Measurements from ENCODE around the gene SORCS2. TPM values are rescaled to one million over a fixed set of nuclear protein-coding genes. Genes with fewer than 3 reads are reported as not detected.
A peak's percentile ranks its signal among the peaks of the same experiment; 100 is the strongest.

SORCS2 gene
- total RNA-seq, 1 donor from 2014 or later: 2.8 TPM

DNA sequence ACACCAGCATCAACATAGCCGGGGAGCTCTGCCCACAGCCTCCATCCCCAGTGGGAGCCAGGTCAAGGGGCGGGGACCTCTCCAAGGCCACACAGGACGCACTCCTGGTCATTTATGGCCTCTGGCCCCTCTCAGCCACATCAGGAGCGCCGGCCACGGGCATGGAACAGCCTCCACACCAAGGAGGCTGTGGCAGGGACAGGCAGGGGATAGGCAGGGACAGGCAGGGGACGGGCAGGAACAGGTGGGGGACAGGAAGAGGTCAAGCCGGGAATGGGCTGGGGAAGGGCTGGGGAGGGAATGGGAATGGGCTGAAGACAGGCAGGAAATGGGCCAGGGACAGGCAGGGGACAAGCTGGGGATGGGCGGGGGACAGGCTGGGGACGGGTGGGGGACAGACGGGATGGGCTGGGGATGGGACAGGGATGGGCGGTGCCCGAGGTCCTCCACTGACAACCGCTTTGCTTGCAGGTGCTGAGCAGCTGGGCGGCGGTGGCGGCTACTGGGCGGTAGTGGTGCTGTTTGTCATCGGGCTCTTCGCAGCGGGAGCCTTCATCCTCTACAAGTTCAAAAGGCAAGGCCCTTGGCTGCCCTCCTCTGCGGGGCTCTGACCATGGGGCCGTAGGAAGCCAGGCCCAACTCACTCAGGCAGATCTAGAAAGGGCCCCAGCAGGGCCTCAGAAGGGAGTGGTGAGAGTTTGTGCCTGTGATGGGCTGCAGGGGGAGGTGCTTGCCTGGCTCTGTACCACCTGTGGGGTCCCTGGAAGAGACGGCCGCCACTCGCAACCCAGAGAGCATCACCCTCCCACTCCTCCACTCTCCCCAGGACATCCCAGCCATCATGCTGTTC lies 541.7 kb downstream of the SORCS2 start:
- no peak for DNase-seq (ENCODE audit: low read depth)

- DNase-seq (ENCODE audit: low read depth): no peak
These were observed 542.4 kb downstream of the SORCS2 start for GRCh38 chr4:7734651-7735260.

GRCh38 chr4:7735395-7735794 lies 543.1 kb downstream of the SORCS2 start:
- no peak for DNase-seq (ENCODE audit: low read depth)

DNA sequence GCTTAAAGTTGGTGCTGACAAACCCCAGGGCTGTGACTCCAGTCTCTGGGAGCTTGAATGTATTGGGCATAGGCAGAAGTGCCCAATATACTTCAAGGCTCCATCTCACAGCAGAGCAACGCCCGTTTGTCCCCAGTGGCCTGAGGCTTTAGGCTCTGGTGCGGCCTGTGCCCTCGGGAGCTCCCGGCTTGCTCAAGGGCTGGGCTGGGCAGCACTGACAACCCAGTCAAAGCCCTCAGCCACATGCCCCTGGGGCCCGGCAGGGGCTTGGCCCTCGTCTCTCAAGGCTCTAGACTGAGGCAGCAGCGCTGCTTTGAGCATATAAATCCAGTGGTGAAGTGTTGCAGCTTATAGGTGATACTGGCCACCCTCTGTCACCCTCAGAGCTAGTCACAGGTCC lies 543.6 kb downstream of the SORCS2 start:
- no peak for DNase-seq (ENCODE audit: low read depth)

GRCh38 chr4:7736436-7737267 lies 544.3 kb downstream of the SORCS2 start:
- peak; percentile 36 for DNase-seq (ENCODE audit: low read depth)

DNA sequence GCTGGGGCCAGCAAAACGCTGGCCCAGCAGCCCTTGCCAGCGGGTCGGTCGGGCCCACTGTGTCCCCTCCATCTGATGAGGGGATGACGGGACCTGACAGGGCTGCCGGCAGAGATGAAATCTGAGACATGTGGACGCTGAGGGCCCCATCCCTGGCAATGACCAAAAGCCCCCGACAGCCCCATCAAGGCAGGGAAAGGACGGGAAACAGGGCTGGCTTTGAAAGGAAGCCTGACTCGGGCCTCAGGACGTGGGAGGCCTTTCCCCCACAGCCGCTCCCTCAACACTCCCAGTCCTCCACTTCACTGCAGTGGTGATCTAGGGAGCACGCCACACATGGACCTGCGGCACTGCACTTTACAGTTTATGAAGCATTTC lies 544.9 kb downstream of the SORCS2 start:
- DNase-seq (ENCODE audit: low read depth): no peak

GRCh38 chr4:7737752-7738457 lies 545.6 kb downstream of the SORCS2 start:
- DNase-seq (ENCODE audit: low read depth): no peak

GRCh38 chr4:7738458-7739076 lies 546.2 kb downstream of the SORCS2 start:
- DNase-seq (ENCODE audit: low read depth): no peak

DNA sequence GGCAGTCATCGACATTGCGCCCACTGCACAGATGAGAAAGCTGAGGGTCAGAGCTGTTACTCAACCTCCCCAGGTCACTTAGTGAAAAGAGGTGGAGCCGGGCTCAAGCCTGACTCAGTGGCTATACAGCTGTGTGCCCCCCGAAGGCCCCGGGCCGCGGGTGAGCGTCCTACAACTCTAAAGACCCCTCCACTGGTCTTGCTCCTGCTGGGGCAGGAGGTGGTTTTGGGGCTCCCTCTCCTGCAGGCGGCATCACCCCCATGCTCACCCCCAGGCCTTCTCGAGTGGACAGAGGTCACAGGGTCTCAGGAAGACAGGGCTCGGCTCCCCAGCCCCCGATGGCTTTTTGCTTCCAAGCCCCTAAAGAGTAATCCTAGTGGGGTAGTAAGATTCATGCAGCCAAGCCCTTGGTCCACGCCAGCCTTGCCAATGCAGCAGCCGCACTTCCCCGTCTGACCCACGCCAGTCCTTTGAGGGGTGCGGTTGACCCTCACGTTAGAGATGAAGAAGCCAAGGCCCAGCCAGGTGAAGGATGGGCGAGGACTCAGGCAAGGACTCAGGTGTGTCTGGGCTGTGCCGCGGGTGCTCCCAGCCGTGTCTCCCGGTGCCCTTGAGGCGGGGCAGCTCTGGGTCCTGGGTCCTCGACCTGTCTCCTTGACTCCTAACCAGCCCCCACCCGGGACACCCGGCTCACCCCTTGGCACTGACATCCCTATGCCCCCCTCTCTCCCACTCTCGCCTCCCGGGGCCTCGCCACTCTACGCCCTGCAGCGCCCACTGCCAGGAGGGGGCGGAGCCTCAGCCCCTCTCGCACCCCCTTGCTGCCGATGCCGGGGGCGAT lies 547.0 kb downstream of the SORCS2 start:
- no peak for DNase-seq (ENCODE audit: low read depth)

- no peak for DNase-seq (ENCODE audit: low read depth)
These were observed 547.9 kb downstream of the SORCS2 start for GRCh38 chr4:7739918-7740865.

- no peak for DNase-seq (ENCODE audit: low read depth)
These were observed 548.7 kb downstream of the SORCS2 start for GRCh38 chr4:7740866-7741525.

GRCh38 chr4:7741946-7742806 lies 549.8 kb downstream of the SORCS2 start:
- DNase-seq (ENCODE audit: low read depth): no peak

- no peak for DNase-seq (ENCODE audit: low read depth)
These were observed 550.5 kb downstream of the SORCS2 start for GRCh38 chr4:7742807-7743280.

DNA sequence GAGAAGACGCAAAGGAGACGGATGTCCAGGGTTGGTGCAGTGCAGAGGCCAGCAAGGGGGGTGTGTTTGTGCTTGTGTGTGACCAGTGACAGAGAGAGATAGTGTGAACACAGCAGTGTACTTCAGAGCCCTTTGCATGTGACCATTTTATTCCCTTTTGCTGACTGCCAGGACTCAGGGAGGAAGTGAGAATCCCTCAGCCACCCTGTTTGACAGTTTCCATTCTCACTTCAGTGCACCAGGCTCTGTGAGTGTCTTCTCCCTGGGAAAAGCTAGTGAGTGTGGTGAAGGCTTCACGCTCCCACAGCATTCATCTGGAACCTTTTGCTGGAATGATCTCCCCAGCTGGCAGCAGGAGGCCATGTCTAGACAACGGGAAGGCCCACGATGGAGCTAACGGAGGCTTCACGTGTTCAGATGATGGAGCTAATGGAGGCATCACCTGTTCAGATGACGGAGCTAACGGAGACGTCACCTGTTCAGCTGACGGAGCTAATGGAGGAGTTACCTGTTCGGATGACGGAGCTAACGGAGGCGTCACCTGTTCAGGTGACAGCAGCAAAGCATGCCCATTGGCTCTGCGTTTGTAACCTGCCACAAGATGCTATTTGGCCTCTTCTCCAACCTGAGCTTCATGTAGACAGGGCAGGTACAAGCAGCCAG lies 551.9 kb downstream of the SORCS2 start:
- DNase-seq (ENCODE audit: low read depth): no peak

GRCh38 chr4:7745301-7745885 lies 553.1 kb downstream of the SORCS2 start:
- DNase-seq (ENCODE audit: low read depth): no peak

Measured in myocyte (in vitro differentiated cells).